GM18520 (cell line): ENCODE data around the gene CGB8.
"Not testable (repeated sequence)": the region's sequence is repeated elsewhere in the genome, so short reads cannot be mapped to it uniquely, and the experiment has no call there.

ENCODE experiments used
- ATAC-seq: cut with Tn5 transposase; IDR thresholded peaks from one replicate; pipeline ENCODE4 v1.9.1; 2021; ENCODE audit not compliant: unreplicated experiment

CGB8 gene

GRCh38 chr19:49049011-49049410 is at the start of gene CGB8:
TSS of gene CGB8 (minus strand) at chr19:49049111. CDS start at chr19:49048739, 372 bp downstream.
- ATAC-seq, result not testable (repeated sequence)

- ATAC-seq, result no peak
Measured at GRCh38 chr19:49097453-49098288, 48.8 kb upstream of the CGB8 start.

- no peak for ATAC-seq
Measured at GRCh38 chr19:49094505-49095482, 45.9 kb upstream of the CGB8 start.

GRCh38 chr19:49092686-49093085 is 43.8 kb upstream of the CGB8 start:
- ATAC-seq, result no peak

GRCh38 chr19:49091391-49092038 is 42.6 kb upstream of the CGB8 start:
- no peak for ATAC-seq

- ATAC-seq, result no peak
Measured at GRCh38 chr19:49086296-49086695, 37.4 kb upstream of the CGB8 start.

- no peak for ATAC-seq
Measured at GRCh38 chr19:49085868-49086232, 36.9 kb upstream of the CGB8 start.

GRCh38 chr19:49085020-49085867 is 36.3 kb upstream of the CGB8 start, which contains the start of gene SNRNP70:
TSS of gene SNRNP70 (plus strand) at chr19:49085451. CDS start at chr19:49086415, 964 bp downstream.
- peak; percentile 78 for ATAC-seq

GRCh38 chr19:49084206-49085019 is 35.5 kb upstream of the CGB8 start:
- no peak for ATAC-seq

GRCh38 chr19:49081273-49081672 is 32.4 kb upstream of the CGB8 start:
- ATAC-seq, result no peak

- ATAC-seq, result no peak
Measured at GRCh38 chr19:49080392-49080791, 31.5 kb upstream of the CGB8 start.

- not testable (repeated sequence) for ATAC-seq
Measured at GRCh38 chr19:49074869-49075268, 26.0 kb upstream of the CGB8 start.

GRCh38 chr19:49073514-49074378 is 24.8 kb upstream of the CGB8 start:
- ATAC-seq, result no peak

- no peak for ATAC-seq
Measured at GRCh38 chr19:49071860-49072547, 23.1 kb upstream of the CGB8 start.

GRCh38 chr19:49070416-49070815 is 21.5 kb upstream of the CGB8 start:
- ATAC-seq, result no peak

GRCh38 chr19:49069026-49069425 is 20.1 kb upstream of the CGB8 start:
- no peak for ATAC-seq

GRCh38 chr19:49067554-49067953 is 18.6 kb upstream of the CGB8 start:
- ATAC-seq, result no peak
